ENCODE results near the gene TBL1XR1.

DNA sequence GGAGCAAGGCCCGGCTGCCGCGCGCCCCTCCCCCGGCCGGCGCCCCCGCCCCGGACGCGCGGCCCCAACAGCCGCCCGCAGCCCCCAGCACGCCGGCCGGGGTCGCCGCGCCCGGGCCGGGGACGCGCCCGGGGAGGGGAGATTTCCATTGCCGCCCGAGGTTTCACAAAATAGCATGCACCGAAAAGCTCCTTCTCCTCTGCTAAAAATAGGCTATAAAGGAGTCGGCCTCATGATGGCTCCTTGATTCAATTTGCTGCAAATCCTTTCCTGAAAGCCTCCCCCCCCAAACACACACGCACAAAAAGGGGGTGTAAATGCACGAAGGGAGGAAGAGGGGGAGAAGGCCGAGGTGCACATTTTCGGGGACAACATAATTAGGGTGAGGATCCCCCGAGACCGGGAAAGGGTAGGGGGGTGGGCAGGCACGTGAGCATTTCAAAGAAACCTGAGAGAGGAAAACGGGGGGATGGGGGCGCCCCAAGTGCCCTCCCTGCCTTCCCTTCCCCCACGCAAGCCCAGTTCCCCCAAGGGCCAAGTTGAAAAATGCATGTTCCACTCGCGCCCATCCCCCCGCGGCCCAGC, 734 bp downstream of the TBL1XR1 start:
- TF ChIP-seq, protein P1, sequence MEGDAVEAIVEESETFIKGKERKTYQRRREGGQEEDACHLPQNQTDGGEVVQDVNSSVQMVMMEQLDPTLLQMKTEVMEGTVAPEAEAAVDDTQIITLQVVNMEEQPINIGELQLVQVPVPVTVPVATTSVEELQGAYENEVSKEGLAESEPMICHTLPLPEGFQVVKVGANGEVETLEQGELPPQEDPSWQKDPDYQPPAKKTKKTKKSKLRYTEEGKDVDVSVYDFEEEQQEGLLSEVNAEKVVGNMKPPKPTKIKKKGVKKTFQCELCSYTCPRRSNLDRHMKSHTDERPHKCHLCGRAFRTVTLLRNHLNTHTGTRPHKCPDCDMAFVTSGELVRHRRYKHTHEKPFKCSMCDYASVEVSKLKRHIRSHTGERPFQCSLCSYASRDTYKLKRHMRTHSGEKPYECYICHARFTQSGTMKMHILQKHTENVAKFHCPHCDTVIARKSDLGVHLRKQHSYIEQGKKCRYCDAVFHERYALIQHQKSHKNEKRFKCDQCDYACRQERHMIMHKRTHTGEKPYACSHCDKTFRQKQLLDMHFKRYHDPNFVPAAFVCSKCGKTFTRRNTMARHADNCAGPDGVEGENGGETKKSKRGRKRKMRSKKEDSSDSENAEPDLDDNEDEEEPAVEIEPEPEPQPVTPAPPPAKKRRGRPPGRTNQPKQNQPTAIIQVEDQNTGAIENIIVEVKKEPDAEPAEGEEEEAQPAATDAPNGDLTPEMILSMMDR (IDR thresholded peaks at IDR 0.05): no peak
- TF ChIP-seq POLR2A (IDR thresholded peaks at IDR 0.05): no peak
